GM19452 (cell line): ENCODE data around the gene ACTL6B.

ENCODE experiments used
- ATAC-seq: cut with Tn5 transposase; IDR thresholded peaks from one replicate; pipeline ENCODE4 v1.9.1; 2021; ENCODE audit not compliant: unreplicated experiment

The ACTL6B gene

DNA sequence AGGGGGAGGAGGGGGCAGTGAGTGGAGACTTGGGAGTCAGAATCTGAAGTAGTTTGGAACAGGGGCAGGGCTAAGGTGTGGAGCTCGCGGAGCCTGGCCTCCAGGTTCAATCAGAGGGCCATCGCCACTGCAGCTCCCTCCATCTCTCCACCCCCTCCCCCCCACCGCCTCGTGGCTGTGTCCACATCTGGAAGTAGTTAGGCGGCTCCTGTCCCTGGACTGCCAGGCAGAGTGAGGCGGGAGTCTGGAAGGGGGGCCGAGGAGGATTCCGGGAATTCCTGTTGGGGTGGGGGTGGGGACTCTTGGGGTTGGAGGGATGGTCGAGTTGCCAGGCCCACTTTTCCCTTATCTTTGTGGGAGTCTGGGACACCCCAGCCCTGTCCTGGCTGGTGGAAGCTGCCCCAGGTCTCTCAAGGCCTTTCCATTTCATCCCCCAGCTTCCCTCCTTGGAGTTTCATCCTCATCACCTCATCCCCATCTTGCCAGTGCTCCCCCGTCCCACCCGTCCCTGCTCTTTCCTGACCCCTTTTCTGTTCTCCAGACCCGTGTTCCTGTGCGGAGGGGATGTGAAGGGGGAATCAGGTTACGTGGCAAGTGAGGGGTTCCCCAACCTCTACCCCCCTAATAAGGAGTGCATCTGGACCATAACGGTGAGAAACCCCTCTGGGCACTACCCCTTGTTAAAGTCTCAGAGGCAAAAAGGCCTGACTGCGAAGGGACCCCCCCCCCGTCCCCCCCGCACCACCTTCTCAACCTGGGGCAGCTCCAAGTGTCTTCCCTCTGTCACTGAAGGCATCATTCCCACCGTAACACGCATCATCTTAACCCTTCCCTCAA is 53.1 kb downstream of the ACTL6B start:
- ATAC-seq, result no peak

DNA sequence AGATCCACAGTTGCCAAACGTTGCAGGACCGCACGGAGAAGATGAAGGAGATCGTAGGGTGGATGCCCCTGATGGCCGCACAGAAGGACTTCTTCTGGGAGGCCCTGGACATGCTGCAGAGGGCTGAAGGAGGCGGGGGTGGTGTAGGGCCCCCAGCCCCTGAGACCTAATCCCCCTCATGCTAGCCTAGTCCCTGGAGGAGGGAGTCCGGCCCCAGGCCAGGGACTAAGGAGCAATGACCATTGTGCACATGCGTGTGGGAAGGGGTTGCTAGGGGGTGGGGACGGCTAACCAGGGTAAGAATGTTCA is 55.6 kb downstream of the ACTL6B start:
- ATAC-seq, result no peak

DNA sequence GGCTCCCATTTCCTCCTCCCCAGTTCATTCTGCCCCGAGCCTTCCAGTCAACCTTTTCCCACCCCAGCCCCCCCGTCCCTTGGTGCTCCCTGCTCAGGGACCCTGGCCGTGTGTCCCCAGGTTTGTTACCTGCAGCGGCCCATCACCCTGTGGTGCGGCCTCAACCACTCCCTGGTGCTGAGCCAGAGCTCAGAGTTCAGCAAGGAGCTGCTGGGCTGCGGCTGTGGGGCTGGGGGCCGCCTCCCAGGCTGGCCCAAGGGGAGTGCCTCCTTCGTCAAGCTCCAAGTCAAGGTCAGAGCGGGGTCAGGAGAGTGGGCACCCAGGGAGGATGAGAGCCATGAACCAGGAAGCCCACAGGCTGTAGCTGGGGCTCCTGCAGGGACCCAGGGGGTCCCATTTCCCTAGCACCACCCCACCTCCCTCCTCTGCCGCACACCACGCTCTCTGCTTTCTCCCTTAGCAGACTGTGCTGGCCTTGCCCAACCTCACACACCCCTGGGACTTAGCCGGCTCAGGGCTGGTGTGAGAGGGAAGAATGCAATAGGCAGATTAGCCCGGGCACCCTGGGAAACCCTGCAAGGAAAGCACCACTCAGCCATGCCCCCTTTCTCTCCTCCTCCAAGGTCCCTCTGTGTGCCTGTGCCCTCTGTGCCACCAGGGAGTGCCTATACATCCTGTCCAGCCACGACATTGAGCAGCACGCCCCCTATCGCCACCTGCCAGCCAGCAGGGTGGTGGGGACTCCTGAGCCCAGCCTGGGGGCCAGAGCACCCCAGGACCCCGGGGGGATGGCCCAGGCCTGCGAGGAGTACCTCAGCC is 56.1 kb downstream of the ACTL6B start:
- no peak for ATAC-seq

DNA sequence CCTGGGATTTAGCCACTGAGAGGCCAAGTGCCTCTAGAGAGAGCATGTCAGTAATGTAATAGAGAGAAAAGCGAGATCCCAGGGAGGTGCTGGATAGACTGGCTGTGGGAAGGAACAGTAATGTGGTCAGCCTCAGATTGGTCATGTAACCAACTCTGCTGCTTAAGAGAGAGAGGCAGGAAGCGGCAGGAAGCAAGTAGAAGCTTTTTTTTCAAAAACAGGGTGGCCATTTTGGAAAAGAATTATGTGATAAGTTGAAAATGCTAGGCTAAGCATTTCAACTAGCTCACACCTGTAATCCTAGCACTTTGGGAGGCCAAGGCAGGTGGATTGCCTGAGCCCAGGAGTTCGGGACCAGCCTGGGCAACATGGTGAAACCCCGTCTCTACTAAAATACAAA is 57.8 kb downstream of the ACTL6B start:
- ATAC-seq, result no peak

DNA sequence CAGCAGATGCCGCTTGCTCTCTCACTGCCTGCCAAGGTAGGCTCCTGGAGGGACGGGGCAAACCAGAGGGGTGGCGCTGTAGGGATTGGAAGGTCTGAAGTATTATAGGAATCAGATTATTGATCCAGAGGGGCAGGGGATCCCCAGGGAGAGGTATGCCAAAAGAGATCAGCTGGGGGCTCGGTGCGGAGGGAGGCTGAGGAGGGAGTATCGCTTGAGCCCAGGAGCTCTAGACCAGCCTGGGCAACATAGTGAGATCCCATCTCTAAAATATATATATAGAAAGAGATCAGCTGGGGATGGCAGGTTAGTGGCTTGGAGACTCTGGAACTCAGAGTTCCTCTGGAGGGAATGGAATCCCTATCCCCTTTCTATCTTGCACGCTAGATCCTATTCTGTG is 61.1 kb downstream of the ACTL6B start:
- no peak for ATAC-seq
